HG02884 (cell line): Measurements from ENCODE around the gene SEMA5A.

ENCODE experiments used
- ATAC-seq: cut with Tn5 transposase; IDR thresholded peaks from one replicate; pipeline ENCODE4 v1.9.1; 2021; ENCODE audit warnings: mild to moderate bottlenecking, moderate library complexity; ENCODE audit not compliant: unreplicated experiment

The SEMA5A gene

DNA sequence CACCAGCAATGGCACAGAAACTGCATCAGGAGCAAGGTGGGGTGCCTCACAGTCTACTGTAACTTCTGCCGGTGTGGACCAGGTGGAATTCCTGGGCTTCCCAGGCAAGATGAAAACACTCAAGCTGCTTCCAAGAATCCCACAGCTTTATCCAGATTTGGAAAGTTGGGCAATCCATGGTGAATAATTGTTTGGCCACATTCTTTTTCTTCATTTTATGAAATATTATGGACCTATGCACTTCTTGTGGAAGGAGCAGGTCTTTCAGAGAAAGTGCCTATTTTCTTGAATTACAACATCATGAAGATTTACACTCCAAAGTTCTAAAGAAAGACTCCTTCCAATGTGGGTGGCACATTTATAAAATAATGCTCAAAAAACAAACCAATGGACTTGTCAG, 503.6 kb downstream of the SEMA5A start:
- no peak for ATAC-seq

DNA sequence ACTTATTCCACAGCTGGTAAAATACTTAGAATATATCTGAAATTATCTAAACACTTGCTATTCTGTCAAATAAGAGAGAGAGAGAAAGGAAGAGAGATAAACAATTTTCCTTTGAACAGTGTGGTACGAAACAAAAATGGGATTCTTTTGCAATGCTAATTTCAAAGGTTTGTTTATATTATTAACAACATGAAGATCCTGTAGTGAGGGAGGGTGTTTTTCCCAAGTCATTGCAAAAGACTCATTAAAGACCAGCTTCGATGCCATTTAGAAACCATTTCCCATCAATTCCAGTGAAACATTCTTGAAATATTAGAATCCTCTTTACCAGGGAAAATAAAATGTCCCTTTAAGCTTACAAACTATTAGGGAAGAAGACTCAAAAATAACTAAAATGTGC, 505.4 kb downstream of the SEMA5A start:
- no peak for ATAC-seq

DNA sequence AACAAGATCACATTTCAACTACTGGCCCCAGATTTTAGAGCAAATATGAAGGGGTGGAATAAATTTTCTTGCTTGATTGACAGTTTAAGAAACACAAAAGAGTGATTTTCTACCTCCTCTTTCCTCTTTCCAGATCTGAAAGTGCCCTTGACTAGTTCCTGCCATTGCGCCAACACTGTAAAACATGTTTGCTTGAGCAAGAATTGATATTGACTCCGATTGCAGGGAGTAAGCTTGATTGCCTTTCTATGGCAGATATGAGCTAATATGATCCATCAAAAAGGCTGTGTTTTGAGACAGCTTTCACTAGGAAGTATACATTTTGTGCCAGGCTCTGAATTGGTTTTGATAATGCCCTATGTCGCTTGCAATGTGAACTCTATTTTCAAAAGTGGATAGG, 508.8 kb downstream of the SEMA5A start:
- ATAC-seq: no peak

DNA sequence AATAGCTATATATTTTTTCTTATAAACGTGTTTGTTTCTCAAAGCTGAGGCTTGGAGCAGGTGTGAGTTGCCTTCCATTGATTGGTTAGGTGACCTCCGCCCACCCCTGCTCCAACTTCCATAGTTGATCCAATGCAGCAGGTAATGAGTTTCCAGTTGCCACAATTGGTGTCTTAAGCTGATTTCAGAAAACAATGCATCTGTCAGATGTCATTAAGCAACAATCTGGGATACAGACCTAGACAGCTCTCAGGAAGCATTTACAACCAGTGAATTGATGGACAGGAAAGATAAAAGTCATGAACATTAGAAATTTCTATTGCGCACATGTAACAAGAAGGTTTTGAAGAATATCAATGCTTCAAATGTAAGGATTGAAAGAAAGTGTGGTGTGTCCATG, 510.5 kb downstream of the SEMA5A start:
- ATAC-seq: no peak

DNA sequence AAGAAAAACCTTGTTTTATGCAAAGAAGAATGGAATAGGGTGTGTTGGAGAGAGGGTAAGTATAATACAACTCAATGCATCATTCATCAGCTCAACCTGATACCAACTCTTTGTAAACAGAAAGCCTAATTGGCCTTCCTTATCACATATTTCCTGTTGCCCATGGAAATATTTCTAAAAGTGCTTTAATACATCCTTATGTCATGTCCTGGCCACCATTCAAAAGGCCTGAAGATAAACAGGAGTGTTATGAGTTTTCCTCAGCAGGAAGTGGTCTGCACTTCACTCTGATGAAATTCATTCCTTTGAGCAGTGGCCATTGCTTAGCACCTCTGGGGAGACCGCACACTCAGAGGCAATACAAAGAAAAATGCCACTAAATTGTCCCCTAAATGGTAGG, 511.2 kb downstream of the SEMA5A start:
- ATAC-seq: no peak

DNA sequence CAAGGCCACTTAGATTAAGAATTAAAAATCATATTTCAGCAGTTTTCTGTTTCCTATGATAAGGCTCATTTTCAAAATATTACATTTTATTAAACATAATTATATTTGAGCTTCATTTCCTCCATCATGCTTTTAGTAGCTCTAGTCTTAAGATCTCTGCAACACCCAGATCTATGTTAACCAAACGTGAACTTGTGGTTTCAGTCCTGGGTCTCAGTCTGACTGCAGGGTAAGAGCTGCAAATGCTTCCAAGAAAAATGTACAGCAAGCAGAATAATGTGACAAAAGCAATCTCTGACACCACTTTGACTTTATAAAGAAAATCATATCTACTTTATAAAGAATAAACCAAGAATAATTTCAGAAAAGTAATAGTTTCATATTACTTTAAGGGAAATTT, 512.4 kb downstream of the SEMA5A start:
- ATAC-seq: no peak

DNA sequence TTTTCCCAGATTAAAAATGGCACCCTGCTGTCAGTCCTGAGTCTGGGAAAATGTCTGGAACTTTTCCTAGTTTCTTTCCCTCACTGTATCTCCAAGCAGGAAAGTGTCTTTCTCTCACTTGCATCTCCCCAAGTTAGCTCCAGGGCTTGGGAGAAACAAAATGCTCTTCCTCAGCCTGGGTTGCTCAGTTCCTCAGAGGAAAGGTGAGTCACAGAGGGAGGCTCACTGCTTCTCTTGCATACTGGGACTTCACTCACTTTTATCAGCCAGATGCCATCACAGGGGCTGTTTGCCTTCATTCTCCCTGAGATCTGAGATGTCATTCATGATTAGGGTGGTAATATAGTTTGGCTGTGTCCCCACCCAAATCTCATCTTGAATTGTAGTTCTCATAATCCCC, 519.9 kb downstream of the SEMA5A start:
- no peak for ATAC-seq

DNA sequence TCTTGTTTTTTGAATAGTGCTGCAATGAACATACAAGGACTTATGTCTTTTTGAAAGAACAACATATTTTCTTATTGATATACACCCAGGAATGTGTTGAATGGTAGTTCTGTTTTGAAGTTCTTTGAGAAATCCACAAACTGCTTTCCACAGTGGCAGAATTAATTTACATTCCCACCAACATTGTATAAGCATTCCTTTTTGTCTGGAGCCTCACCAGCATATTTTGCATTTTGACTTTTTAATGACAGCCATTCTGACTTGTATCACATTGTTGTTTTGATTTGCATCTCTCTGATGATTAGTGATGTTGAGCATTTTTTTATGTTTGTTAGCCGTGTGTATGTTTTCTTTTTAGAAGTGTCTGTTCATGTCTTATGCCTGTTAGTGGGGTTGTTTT, 524.9 kb downstream of the SEMA5A start:
- ATAC-seq: no peak

DNA sequence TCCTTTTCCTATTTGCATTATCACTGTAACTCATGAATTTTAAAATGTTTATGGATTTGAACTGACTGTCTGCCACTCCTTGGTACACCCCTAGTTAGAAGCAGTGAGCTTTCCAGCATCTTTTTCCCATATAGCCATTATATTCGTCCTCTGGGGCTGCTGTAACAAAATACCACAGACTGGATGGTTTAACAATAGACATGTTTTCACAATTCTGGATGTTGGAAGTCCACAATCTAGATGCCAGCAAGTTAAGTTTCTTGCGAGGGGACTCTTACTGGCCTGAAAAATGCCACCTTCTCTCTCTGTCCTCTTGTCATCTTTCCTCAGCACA, 530.0 kb downstream of the SEMA5A start:
- no peak for ATAC-seq

DNA sequence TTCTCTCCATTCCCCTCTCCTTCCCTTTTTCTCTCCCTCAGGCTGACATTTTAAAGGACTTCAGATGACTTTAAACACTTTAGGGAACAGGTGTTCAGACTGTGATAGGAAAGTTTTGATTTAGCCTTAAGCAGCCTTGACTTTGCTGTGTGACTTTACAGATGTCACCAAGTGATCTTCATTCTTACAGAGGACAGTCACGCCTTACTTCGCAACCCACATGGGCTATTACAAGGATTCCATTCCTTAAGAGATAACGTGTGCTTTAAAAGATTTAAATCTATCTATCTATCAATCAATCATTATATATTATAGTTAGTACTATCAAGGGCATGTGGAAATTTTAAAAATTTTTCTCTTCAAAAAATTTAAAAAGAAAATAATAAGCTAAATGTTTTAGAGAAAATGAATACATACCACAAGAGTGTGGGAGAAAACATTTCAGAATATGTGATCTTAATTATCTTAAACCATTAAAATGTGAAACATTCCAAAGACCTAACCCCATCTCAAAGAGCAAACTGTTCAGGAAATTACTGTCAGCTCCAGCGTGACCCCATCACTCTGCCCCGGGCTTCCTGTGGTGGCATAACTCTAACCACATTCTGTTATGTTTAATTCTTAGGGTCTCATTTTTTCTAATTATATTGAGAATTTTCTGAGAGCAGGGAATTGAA, 530.5 kb downstream of the SEMA5A start:
- ATAC-seq: no peak

DNA sequence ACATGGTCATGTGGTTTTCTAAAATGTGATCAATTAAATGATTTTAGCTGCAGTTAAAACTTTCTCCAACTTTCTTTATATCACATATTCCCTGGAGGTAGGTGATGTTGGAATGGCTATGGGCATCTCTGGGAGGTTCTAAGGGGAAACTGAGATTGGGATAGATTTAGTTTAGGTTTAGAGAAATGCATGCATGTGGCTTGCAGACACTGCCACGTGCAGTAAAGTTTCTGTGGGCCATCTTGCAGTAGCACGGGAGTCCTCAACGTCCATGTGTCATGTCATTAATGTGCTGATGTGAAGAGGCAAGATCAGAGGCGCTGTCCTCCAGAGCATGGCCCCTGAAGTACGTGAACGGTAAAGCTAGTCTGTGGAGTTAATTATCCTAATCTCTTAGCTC, 532.7 kb downstream of the SEMA5A start:
- no peak for ATAC-seq

DNA sequence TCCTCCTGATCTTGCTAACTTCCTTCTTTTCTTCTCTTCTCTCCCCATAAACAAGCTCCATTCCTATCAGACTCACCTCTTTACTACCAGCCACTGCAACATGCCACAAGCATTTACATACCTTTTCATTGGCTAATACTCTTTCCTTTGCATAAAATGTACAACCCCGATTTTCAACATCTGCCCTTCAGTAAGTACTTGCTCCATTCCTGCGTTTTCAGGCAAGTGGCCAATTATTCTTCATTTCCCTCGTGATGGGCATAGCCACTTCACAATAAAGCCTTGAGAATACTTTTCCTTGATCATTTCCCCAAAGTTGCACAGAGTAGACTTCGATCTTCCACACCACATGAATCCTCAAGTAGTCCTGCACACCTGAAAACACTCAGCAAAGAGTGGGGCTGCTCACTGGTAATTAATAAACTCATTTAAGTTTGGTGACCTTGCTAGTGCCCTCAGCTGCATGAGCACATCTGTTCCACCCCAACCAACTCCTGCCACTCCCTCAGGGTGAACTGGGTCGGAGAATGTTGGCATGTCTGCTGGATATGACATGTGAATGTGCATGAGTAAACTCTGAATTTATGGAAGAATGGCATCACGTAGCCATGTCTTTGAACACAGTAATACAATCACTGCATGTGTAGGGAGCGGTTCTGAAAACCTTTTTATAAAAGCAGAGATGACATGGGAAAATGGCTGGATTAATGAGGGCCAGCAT, 535.8 kb downstream of the SEMA5A start:
- no peak for ATAC-seq

DNA sequence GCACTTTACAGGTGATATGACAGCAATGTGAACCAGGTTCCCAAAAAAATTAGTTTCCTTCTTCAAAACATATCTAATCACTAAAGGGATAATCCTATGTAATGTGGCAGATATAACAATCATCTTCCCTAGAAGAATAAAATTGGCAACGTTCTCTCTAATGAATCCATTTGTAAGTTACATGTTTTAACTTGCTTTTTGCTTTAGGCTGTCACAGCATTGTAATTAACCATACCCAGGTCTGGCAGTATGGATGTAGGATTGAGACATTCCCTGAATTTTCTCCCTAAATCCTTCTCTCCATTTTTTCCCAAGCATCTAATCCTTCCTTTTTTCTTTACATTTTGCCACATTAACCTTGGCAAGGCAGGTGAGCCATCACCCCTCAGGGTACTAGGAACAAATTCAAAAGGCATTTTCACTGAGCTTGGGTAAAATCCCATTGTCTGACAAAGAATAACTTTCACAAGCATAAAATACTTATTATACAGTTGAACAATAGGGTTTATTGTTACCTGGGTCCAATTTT, 548.3 kb downstream of the SEMA5A start:
- ATAC-seq: no peak

DNA sequence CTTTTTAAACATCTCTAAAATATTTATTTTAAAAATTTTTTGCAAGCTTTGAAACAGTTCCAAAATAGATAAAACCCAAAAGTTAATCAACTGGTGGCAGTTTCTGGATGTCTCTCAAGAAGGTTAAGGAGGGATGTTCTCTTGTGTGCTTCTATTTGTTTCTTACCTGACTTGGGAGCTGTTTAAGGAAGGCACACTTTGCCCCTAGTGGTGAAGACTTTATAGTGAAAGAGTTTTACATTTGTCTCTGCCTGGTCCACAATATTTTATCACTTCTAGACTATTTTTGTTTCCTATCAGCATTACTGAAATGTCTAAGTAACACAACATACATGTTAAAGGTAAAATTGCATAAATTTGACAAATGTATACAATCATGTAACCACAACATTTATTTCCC, 552.8 kb downstream of the SEMA5A start:
- no peak for ATAC-seq
